Measurements from ENCODE around the gene MED15.
"Not testable (repeated sequence)": the region's sequence is repeated elsewhere in the genome, so short reads cannot be mapped to it uniquely, and the experiment has no call there.

The MED15 gene

GRCh38 chr22:20507253-20508066 is at the start of gene MED15:
Gene MED15 (plus strand): TSS chr22:20507610. CDS start chr22:20507679, 69 bp downstream.
- DNase-seq (ENCODE audit: low spot score): peak; percentile 84

- no peak for DNase-seq (ENCODE audit: low spot score)
These were observed 48.8 kb upstream of the MED15 start for GRCh38 chr22:20458530-20459151.

GRCh38 chr22:20459152-20459542 is 48.3 kb upstream of the MED15 start:
- no peak for DNase-seq (ENCODE audit: low spot score)

GRCh38 chr22:20459862-20460261 is 47.5 kb upstream of the MED15 start:
- DNase-seq (ENCODE audit: low spot score): no peak

GRCh38 chr22:20463324-20464095 is 43.9 kb upstream of the MED15 start:
- no peak for DNase-seq (ENCODE audit: low spot score)

- no peak for DNase-seq (ENCODE audit: low spot score)
These were observed 43.3 kb upstream of the MED15 start for GRCh38 chr22:20464096-20464614.

GRCh38 chr22:20464912-20465758 is 42.3 kb upstream of the MED15 start:
- no peak for DNase-seq (ENCODE audit: low spot score)

- DNase-seq (ENCODE audit: low spot score): no peak
These were observed 41.7 kb upstream of the MED15 start for GRCh38 chr22:20465759-20466077.

- no peak for DNase-seq (ENCODE audit: low spot score)
These were observed 40.6 kb upstream of the MED15 start for GRCh38 chr22:20466659-20467379.

GRCh38 chr22:20469110-20469868 is 38.1 kb upstream of the MED15 start:
- no peak for DNase-seq (ENCODE audit: low spot score)

GRCh38 chr22:20470525-20470924 is 36.9 kb upstream of the MED15 start:
- DNase-seq (ENCODE audit: low spot score): not testable (repeated sequence)

GRCh38 chr22:20471126-20471833 is 36.1 kb upstream of the MED15 start:
- DNase-seq (ENCODE audit: low spot score): no peak

GRCh38 chr22:20472629-20473442 is 34.6 kb upstream of the MED15 start:
- DNase-seq (ENCODE audit: low spot score): no peak

GRCh38 chr22:20475115-20475436 is 32.3 kb upstream of the MED15 start:
- DNase-seq (ENCODE audit: low spot score): no peak

GRCh38 chr22:20475569-20475968 is 31.8 kb upstream of the MED15 start:
- DNase-seq (ENCODE audit: low spot score): not testable (repeated sequence)

- not testable (repeated sequence) for DNase-seq (ENCODE audit: low spot score)
These were observed 29.4 kb upstream of the MED15 start for GRCh38 chr22:20478059-20478458.

GRCh38 chr22:20479612-20480196 is 27.7 kb upstream of the MED15 start:
- no peak for DNase-seq (ENCODE audit: low spot score)

GRCh38 chr22:20483143-20483506 is 24.3 kb upstream of the MED15 start:
- not testable (repeated sequence) for DNase-seq (ENCODE audit: low spot score)

- DNase-seq (ENCODE audit: low spot score): no peak
These were observed 23.6 kb upstream of the MED15 start for GRCh38 chr22:20483771-20484170.
